AG20443 (cell line): Measurements from ENCODE around the gene STARD3.

Experiments
- DNase-seq: peaks from one replicate; pipeline ENCODE4 v3.0.0; 2012; ENCODE audit warnings: low spot score, mixed read lengths

Gene STARD3

GRCh38 chr17:39672522-39673334 lies 35.8 kb downstream of the STARD3 start:
- no peak for DNase-seq

GRCh38 chr17:39673335-39674081 lies 36.6 kb downstream of the STARD3 start:
- DNase-seq = no peak

GRCh38 chr17:39674179-39674578 lies 37.2 kb downstream of the STARD3 start:
- no peak for DNase-seq

- no peak for DNase-seq
Measured at GRCh38 chr17:39674702-39675389, 37.9 kb downstream of the STARD3 start.

- no peak for DNase-seq
Measured at GRCh38 chr17:39675390-39676082, 38.6 kb downstream of the STARD3 start.

GRCh38 chr17:39676198-39676819 lies 39.4 kb downstream of the STARD3 start:
- DNase-seq = no peak

GRCh38 chr17:39677072-39677471 lies 40.1 kb downstream of the STARD3 start:
- no peak for DNase-seq

GRCh38 chr17:39677542-39678339 lies 40.8 kb downstream of the STARD3 start:
- DNase-seq = no peak

GRCh38 chr17:39678340-39679116 lies 41.6 kb downstream of the STARD3 start:
- DNase-seq = no peak

- no peak for DNase-seq
Measured at GRCh38 chr17:39679521-39680192, 42.7 kb downstream of the STARD3 start.

GRCh38 chr17:39683295-39683939 lies 46.5 kb downstream of the STARD3 start:
- DNase-seq = no peak

GRCh38 chr17:39684369-39685192 lies 47.6 kb downstream of the STARD3 start:
- no peak for DNase-seq

GRCh38 chr17:39687101-39687545 lies 50.2 kb downstream of the STARD3 start:
- no peak for DNase-seq

GRCh38 chr17:39687546-39688474 lies 50.9 kb downstream of the STARD3 start, which contains the start of gene PGAP3:
PGAP3 (minus strand) TSS chr17:39688057; CDS start chr17:39688014, 43 bp downstream.
- DNase-seq = peak; percentile 96

- no peak for DNase-seq
Measured at GRCh38 chr17:39688475-39688835, 51.5 kb downstream of the STARD3 start.

- no peak for DNase-seq
Measured at GRCh38 chr17:39688945-39689344, 52.0 kb downstream of the STARD3 start.

- no peak for DNase-seq
Measured at GRCh38 chr17:39694593-39694992, 57.6 kb downstream of the STARD3 start.
